ENCODE data around the gene PALD1. TPM values are rescaled to one million over a fixed set of nuclear protein-coding genes. Genes with fewer than 3 reads are reported as not detected.

The PALD1 gene
- total and polyA plus RNA-seq, 8 donors: 2.2 to 15.1 (median 3.9) TPM

GRCh38 chr10:70523549-70523948, 45.0 kb downstream of the PALD1 start:
- Histone ChIP-seq H3K4me1 (no peaks in the 10 kb centered on the region), H3K27me3 (no peaks in the 10 kb centered on the region), H3K4me3 (no peak overlapping the region), H3K36me3 (no peaks in the 10 kb centered on the region), H3K27ac (no peak overlapping the region), H3K9me3 (no peaks in the 10 kb centered on the region)
- ATAC-seq (no peak), FAIRE-seq (no peak), DNase-seq (peak in 1 of 6 donors; percentile 14)
- TF ChIP-seq, protein P1, sequence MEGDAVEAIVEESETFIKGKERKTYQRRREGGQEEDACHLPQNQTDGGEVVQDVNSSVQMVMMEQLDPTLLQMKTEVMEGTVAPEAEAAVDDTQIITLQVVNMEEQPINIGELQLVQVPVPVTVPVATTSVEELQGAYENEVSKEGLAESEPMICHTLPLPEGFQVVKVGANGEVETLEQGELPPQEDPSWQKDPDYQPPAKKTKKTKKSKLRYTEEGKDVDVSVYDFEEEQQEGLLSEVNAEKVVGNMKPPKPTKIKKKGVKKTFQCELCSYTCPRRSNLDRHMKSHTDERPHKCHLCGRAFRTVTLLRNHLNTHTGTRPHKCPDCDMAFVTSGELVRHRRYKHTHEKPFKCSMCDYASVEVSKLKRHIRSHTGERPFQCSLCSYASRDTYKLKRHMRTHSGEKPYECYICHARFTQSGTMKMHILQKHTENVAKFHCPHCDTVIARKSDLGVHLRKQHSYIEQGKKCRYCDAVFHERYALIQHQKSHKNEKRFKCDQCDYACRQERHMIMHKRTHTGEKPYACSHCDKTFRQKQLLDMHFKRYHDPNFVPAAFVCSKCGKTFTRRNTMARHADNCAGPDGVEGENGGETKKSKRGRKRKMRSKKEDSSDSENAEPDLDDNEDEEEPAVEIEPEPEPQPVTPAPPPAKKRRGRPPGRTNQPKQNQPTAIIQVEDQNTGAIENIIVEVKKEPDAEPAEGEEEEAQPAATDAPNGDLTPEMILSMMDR (IDR thresholded peaks at IDR 0.05): no peak
- 79 to 81% methylated on average over 4 of the region's 4 CpGs for WGBS, 2 donors
- intact Hi-C loops (cut with DNase I): no loop called here

DNA sequence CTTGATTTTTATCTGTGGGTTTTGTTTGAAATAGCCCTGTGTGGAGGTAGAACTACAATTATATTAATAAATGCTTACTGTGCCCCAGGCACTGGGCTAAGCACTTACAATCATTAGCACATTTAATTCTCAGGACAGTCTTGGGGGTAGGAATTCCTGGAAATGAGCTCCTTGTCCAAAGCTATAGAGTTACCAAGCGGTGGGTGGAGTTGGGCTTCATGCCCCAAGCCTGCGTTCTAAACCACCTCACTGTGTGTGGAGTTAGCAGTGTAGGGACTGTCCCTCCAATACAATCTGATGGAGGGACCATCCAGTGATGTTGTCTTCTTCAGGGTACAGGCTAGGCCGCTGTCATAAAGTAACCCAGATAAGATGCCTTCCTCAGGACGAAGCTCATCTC, 49.7 kb downstream of the PALD1 start:
- no peaks in the 10 kb centered on the region for H3K4me1 ChIP-seq
- DNase-seq (no peak), FAIRE-seq (no peak), ATAC-seq (no peak)
- 83 to 89% methylated on average over 4 of the region's 4 CpGs for WGBS, 2 donors
- no peak overlapping the region for H3K4me3 ChIP-seq
- H3K9me3 ChIP-seq: no peaks in the 10 kb centered on the region
- H3K36me3 ChIP-seq: no peaks in the 10 kb centered on the region
- no peak overlapping the region for H3K27ac ChIP-seq
- no peaks in the 10 kb centered on the region for H3K27me3 ChIP-seq
- TF ChIP-seq, protein P1 (IDR thresholded peaks at IDR 0.05): no peak
- intact Hi-C loops (cut with DNase I): no loop called here

DNA sequence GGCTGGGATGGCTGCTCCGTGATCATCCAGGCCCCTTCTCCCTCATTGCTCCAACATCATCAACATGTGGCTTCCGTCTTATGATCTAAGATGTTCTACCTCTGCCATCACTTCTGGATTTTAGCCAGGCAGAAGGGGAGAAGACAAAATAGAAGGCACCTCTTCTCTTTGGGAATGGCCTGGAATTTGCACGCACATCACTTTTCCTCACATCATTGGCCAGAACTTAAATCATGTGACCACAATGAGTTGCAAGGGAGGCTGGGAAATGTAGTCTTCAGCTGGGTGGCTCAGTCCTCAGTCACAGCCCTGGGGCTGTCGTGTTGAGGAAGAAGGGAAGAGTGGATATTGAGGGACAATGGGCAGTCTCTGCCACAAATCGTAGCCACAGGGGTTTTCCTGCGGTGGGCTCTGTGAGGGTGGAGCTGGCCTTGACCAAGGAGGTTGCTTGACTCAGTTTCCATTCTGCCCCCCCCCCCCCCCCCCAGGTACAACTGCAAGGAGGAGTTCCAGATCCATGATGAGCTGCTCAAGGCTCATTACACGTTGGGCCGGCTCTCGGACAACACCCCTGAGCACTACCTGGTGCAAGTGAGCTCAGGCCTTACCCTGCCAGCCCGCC, 50.3 kb downstream of the PALD1 start:
- no peak for FAIRE-seq
- Histone ChIP-seq H3K36me3 (no peaks in the 10 kb centered on the region), H3K27me3 (no peaks in the 10 kb centered on the region), H3K4me3 (no peak overlapping the region), H3K27ac (no peak overlapping the region), H3K9me3 (no peaks in the 10 kb centered on the region), H3K4me1 (no peaks in the 10 kb centered on the region)
- TF ChIP-seq, protein P1 (IDR thresholded peaks at IDR 0.05): no peak
- peak in 2 of 4 donors; percentile 52 to 67 for ATAC-seq
- intact Hi-C loops (cut with DNase I): no loop called here
- no peak for DNase-seq
- 77 to 83% methylated on average over 10 of the region's 10 CpGs for WGBS, 2 donors

DNA sequence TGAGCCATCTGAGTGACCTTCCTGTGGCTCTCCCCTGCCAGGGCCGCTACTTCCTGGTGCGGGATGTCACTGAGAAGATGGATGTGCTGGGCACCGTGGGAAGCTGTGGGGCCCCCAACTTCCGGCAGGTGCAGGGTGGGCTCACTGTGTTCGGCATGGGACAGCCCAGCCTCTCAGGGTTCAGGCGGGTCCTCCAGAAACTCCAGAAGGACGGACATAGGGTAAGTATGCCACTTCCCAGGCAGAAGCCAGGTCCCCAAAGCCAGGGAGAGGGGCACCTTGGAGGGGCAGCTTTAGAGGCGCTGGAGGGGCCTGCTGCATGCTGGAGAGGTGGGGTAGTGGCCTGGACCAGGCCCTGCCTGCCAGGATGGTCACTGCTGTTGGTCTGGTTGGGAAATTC, 51.3 kb downstream of the PALD1 start:
- H3K4me1 ChIP-seq: no peaks in the 10 kb centered on the region
- no peaks in the 10 kb centered on the region for H3K27me3 ChIP-seq
- H3K4me3 ChIP-seq: no peak overlapping the region
- intact Hi-C loops (cut with DNase I): no loop called here
- no peaks in the 10 kb centered on the region for H3K36me3 ChIP-seq
- TF ChIP-seq, protein P1 (IDR thresholded peaks at IDR 0.05): no peak
- DNase-seq: no peak
- ATAC-seq: no peak
- FAIRE-seq: no peak
- H3K27ac ChIP-seq: no peak overlapping the region
- 75 to 80% methylated on average over 8 of the region's 8 CpGs for WGBS, 2 donors
- no peaks in the 10 kb centered on the region for H3K9me3 ChIP-seq

DNA sequence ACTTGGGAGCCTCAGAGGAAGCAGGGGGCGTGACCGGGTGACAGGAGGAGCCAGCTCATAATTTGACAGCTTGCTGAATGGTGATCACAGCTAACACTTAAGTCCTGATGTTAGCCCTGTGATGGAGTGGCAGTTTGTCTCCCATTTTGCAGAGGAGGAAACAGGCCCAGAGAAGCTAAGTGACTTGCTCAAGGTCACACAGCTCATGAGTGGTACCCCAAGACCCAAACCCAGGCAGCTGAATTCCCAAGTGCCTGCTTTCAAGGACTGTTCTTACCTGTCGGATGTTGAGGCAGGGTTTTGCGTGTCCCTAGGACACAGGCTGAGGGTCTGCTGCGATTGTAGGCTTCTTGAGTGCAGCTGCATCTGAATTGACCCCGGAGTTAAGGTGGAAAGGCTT, 51.7 kb downstream of the PALD1 start:
- Histone ChIP-seq H3K4me3 (no peak overlapping the region), H3K36me3 (no peaks in the 10 kb centered on the region), H3K9me3 (no peaks in the 10 kb centered on the region), H3K27me3 (no peaks in the 10 kb centered on the region), H3K27ac (no peak overlapping the region), H3K4me1 (no peaks in the 10 kb centered on the region)
- TF ChIP-seq, protein P1 (IDR thresholded peaks at IDR 0.05): no peak
- no peak for FAIRE-seq
- ATAC-seq: no peak
- intact Hi-C loops (cut with DNase I): no loop called here
- no peak for DNase-seq
- WGBS, 2 donors: 78 to 88% methylated on average over 6 of the region's 6 CpGs
